ENCODE results near the gene HMGN1. TPM values are rescaled to one million over a fixed set of nuclear protein-coding genes. Genes with fewer than 3 reads are reported as not detected.

HMGN1 gene
- total RNA-seq, 1 donor from 2014 or later = 398 TPM

GRCh38 chr21:39363607-39364555 lies 15.0 kb upstream of the HMGN1 start:
- peaks cover 6% of the 10 kb centered on the region for H3K9me3 Mint-ChIP-seq
- no peak for DNase-seq (ENCODE audit: low spot score)
- no peaks in the 10 kb centered on the region for H3K4me1 Mint-ChIP-seq (ENCODE audit: low read depth)
- intact Hi-C loops (cut with micrococcal nuclease) = no loop called here
- H3K4me3 Mint-ChIP-seq (ENCODE audit: low read depth) = no peak overlapping the region
- peaks cover 12% of the 10 kb centered on the region for H3K27me3 Mint-ChIP-seq (ENCODE audit: low read depth)
- H3K36me3 Mint-ChIP-seq (ENCODE audit: low read depth) = no peaks in the 10 kb centered on the region
- no peak overlapping the region for H3K27ac Mint-ChIP-seq

GRCh38 chr21:39362733-39363132 lies 13.8 kb upstream of the HMGN1 start:
- intact Hi-C loops (cut with micrococcal nuclease) = no loop called here
- Mint-ChIP-seq H3K27me3 (ENCODE audit: low read depth) (peaks cover 12% of the 10 kb centered on the region), H3K4me1 (ENCODE audit: low read depth) (no peaks in the 10 kb centered on the region), H3K36me3 (ENCODE audit: low read depth) (no peaks in the 10 kb centered on the region), H3K9me3 (peaks cover 5% of the 10 kb centered on the region), H3K27ac (no peak overlapping the region), H3K4me3 (ENCODE audit: low read depth) (no peak overlapping the region)
- DNase-seq (ENCODE audit: low spot score) = no peak

DNA sequence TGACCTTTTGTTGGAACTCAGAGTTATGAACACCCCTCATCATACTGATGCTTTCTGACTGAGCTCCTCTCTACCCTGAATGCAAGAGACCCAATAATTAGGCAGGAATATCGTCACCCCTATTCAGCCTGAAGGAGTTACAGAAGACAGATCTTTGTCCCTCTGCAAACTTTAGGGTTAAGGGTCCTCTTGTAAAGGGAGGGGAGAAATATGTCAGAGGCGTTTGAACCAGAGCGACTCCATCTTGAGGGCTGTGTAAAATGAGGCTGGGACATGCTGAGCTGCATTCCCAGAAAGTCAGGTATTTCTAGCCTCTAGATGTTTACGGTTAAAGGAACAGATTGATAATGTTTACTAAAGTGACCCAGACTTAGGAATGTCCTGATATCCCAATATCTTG lies 10.5 kb upstream of the HMGN1 start:
- no peak overlapping the region for H3K4me3 Mint-ChIP-seq (ENCODE audit: low read depth)
- intact Hi-C loops (cut with micrococcal nuclease) = no loop called here
- H3K36me3 Mint-ChIP-seq (ENCODE audit: low read depth) = no peaks in the 10 kb centered on the region
- DNase-seq (ENCODE audit: low spot score) = no peak
- H3K9me3 Mint-ChIP-seq = no peaks in the 10 kb centered on the region
- no peak overlapping the region for H3K27ac Mint-ChIP-seq
- H3K27me3 Mint-ChIP-seq (ENCODE audit: low read depth) = peaks cover 19% of the 10 kb centered on the region
- no peaks in the 10 kb centered on the region for H3K4me1 Mint-ChIP-seq (ENCODE audit: low read depth)

GRCh38 chr21:39353295-39353694 lies 4.4 kb upstream of the HMGN1 start:
- Mint-ChIP-seq H3K36me3 (ENCODE audit: low read depth) (no peaks in the 10 kb centered on the region), H3K4me1 (ENCODE audit: low read depth) (peaks cover 5% of the 10 kb centered on the region), H3K27me3 (ENCODE audit: low read depth) (peaks cover 17% of the 10 kb centered on the region), H3K4me3 (ENCODE audit: low read depth) (no peak overlapping the region), H3K9me3 (no peaks in the 10 kb centered on the region), H3K27ac (no peak overlapping the region)
- DNase-seq (ENCODE audit: low spot score) = no peak
- intact Hi-C loops (cut with micrococcal nuclease) = no loop called here

- H3K4me1 Mint-ChIP-seq (ENCODE audit: low read depth) = peaks cover 26% of the 10 kb centered on the region
- no peak for DNase-seq (ENCODE audit: low spot score)
- peak overlapping the region; percentile 100 for H3K27ac Mint-ChIP-seq
- peaks cover 10% of the 10 kb centered on the region for H3K27me3 Mint-ChIP-seq (ENCODE audit: low read depth)
- intact Hi-C loops (cut with micrococcal nuclease) = no loop called here
- peaks cover 27% of the 10 kb centered on the region for H3K36me3 Mint-ChIP-seq (ENCODE audit: low read depth)
- no peaks in the 10 kb centered on the region for H3K9me3 Mint-ChIP-seq
- peak overlapping the region; percentile 99 for H3K4me3 Mint-ChIP-seq (ENCODE audit: low read depth)
These were observed 1.5 kb upstream of the HMGN1 start for GRCh38 chr21:39350094-39351005.

GRCh38 chr21:39349211-39350093 lies 564 bp upstream of the HMGN1 start:
- intact Hi-C loops (cut with micrococcal nuclease) = loop anchor here (1.0 to 2.0 kb wide), 5 partner anchors 31 to 167 kb away; partner anchors contain the start of genes LCA5L and PSMG1
- Mint-ChIP-seq H3K4me1 (ENCODE audit: low read depth) (peaks cover 32% of the 10 kb centered on the region), H3K4me3 (ENCODE audit: low read depth) (peak overlapping the region; percentile 99), H3K9me3 (no peaks in the 10 kb centered on the region), H3K27me3 (ENCODE audit: low read depth) (peaks cover 4% of the 10 kb centered on the region), H3K36me3 (ENCODE audit: low read depth) (peaks cover 35% of the 10 kb centered on the region), H3K27ac (peak overlapping the region; percentile 100)
- DNase-seq (ENCODE audit: low spot score) = peak; percentile 97

DNA sequence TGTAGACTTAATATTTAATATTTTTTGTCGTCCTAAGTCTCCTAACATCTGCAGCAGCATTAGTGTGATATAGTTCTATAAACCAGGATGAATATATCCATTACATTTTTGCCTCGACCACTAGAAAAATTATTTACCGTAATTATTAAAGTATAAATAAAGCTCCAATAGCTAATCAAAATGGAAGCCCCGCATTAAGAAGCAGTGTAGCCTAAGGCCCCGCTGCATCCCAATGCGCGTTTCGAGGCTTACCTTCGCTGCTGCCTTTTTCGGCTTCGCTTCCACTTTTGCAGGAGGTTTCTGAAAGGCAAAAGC lies 891 bp downstream of the HMGN1 start:
- H3K9me3 Mint-ChIP-seq = no peaks in the 10 kb centered on the region
- H3K4me3 Mint-ChIP-seq (ENCODE audit: low read depth) = peak overlapping the region; percentile 81
- peaks cover 39% of the 10 kb centered on the region for H3K4me1 Mint-ChIP-seq (ENCODE audit: low read depth)
- no peak for DNase-seq (ENCODE audit: low spot score)
- peaks cover 4% of the 10 kb centered on the region for H3K27me3 Mint-ChIP-seq (ENCODE audit: low read depth)
- intact Hi-C loops (cut with micrococcal nuclease) = loop anchor here (2.0 kb wide), 2 partner anchors 97 to 165 kb away; partner anchors contain the start of genes LCA5L and PSMG1
- peak overlapping the region; percentile 86 for H3K27ac Mint-ChIP-seq
- peaks cover 46% of the 10 kb centered on the region for H3K36me3 Mint-ChIP-seq (ENCODE audit: low read depth)

GRCh38 chr21:39347537-39347936 lies 1.4 kb downstream of the HMGN1 start:
- peak overlapping the region; percentile 81 for H3K4me3 Mint-ChIP-seq (ENCODE audit: low read depth)
- H3K4me1 Mint-ChIP-seq (ENCODE audit: low read depth) = peaks cover 39% of the 10 kb centered on the region
- H3K9me3 Mint-ChIP-seq = no peaks in the 10 kb centered on the region
- H3K27ac Mint-ChIP-seq = peak overlapping the region; percentile 86
- no peak for DNase-seq (ENCODE audit: low spot score)
- intact Hi-C loops (cut with micrococcal nuclease) = no loop called here
- peaks cover 4% of the 10 kb centered on the region for H3K27me3 Mint-ChIP-seq (ENCODE audit: low read depth)
- H3K36me3 Mint-ChIP-seq (ENCODE audit: low read depth) = peaks cover 49% of the 10 kb centered on the region

GRCh38 chr21:39346671-39347331 lies 2.1 kb downstream of the HMGN1 start:
- Mint-ChIP-seq H3K27me3 (ENCODE audit: low read depth) (peaks cover 4% of the 10 kb centered on the region), H3K4me3 (ENCODE audit: low read depth) (peak overlapping the region; percentile 78), H3K27ac (peak overlapping the region; percentile 74), H3K9me3 (no peaks in the 10 kb centered on the region), H3K36me3 (ENCODE audit: low read depth) (peaks cover 56% of the 10 kb centered on the region), H3K4me1 (ENCODE audit: low read depth) (peaks cover 39% of the 10 kb centered on the region)
- intact Hi-C loops (cut with micrococcal nuclease) = no loop called here
- no peak for DNase-seq (ENCODE audit: low spot score)

GRCh38 chr21:39346206-39346605 lies 2.7 kb downstream of the HMGN1 start:
- Mint-ChIP-seq H3K4me3 (ENCODE audit: low read depth) (peak overlapping the region; percentile 78), H3K27ac (peak overlapping the region; percentile 74), H3K36me3 (ENCODE audit: low read depth) (peaks cover 62% of the 10 kb centered on the region), H3K27me3 (ENCODE audit: low read depth) (peaks cover 2% of the 10 kb centered on the region), H3K9me3 (no peaks in the 10 kb centered on the region), H3K4me1 (ENCODE audit: low read depth) (peaks cover 39% of the 10 kb centered on the region)
- intact Hi-C loops (cut with micrococcal nuclease) = no loop called here
- DNase-seq (ENCODE audit: low spot score) = no peak

DNA sequence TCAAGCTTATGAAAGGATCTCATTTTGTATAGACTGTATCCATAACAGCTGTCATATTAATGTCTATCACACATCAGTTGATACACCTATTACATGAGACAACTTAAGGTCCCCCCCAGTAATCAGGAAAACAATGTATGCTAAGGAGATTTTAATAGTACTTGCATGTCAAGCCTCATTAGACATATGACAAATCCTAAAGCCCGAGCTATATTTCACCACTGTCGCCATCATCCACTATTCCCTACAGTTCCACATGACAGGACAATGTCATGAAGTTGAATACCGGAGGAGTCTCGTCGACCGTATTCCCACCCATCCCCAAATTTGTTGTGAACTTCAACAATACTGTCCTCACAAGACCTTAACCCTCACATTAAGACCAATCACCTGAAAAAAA lies 3.4 kb downstream of the HMGN1 start:
- Mint-ChIP-seq H3K4me3 (ENCODE audit: low read depth) (peak overlapping the region; percentile 78), H3K4me1 (ENCODE audit: low read depth) (peaks cover 39% of the 10 kb centered on the region), H3K9me3 (no peaks in the 10 kb centered on the region), H3K36me3 (ENCODE audit: low read depth) (peaks cover 68% of the 10 kb centered on the region), H3K27ac (no peak overlapping the region), H3K27me3 (ENCODE audit: low read depth) (no peaks in the 10 kb centered on the region)
- DNase-seq (ENCODE audit: low spot score) = no peak
- intact Hi-C loops (cut with micrococcal nuclease) = no loop called here

GRCh38 chr21:39344848-39345247 lies 4.0 kb downstream of the HMGN1 start:
- H3K27ac Mint-ChIP-seq = no peak overlapping the region
- intact Hi-C loops (cut with micrococcal nuclease) = no loop called here
- H3K27me3 Mint-ChIP-seq (ENCODE audit: low read depth) = no peaks in the 10 kb centered on the region
- peak overlapping the region; percentile 34 for H3K4me3 Mint-ChIP-seq (ENCODE audit: low read depth)
- peaks cover 68% of the 10 kb centered on the region for H3K36me3 Mint-ChIP-seq (ENCODE audit: low read depth)
- H3K4me1 Mint-ChIP-seq (ENCODE audit: low read depth) = peaks cover 35% of the 10 kb centered on the region
- no peak for DNase-seq (ENCODE audit: low spot score)
- H3K9me3 Mint-ChIP-seq = no peaks in the 10 kb centered on the region

All from activated T-helper 2 cell treated with anti-CD3 and anti-CD28 coated beads, Interferon-gamma antibody, Interleukin-2, Interleukin-4, amounts not matched to agents 10 μg/mL and 5 μg/mL and 100 μg/mL, durations not matched to agents 14 hours and 24 hours and 36 hours (primary cell).